ENCODE measurements around the gene USP6NL. TPM values are rescaled to one million over a fixed set of nuclear protein-coding genes. Genes with fewer than 3 reads are reported as not detected.

USP6NL gene
- total RNA-seq, 4 donors from 2014 or later: 28.8 to 56.4 (median 34.0) TPM

GRCh38 chr10:11539191-11539868 lies 72.1 kb downstream of the USP6NL start:
- H3K4me3 ChIP-seq: no peak overlapping the region
- H3K9me3 ChIP-seq: no peaks in the 10 kb centered on the region
- 61 to 69% methylated on average over 2 of the region's 2 CpGs for WGBS, 2 donors
- DNase-seq: no peak
- TF ChIP-seq POLR2A (IDR thresholded peaks at IDR 0.05) (no peak), CTCF (IDR thresholded peaks at IDR 0.05) (no peak)
- H3K27ac ChIP-seq: peak overlapping the region in 2 of 4 donors; percentile 10 to 42
- no peaks in the 10 kb centered on the region for H3K27me3 ChIP-seq
- peaks cover 0 to 12% (median 10%) of the 10 kb centered on the region in 3 donors for H3K4me1 ChIP-seq
- H3K36me3 ChIP-seq: no peaks in the 10 kb centered on the region
- intact Hi-C loops (cut with DNase I): no loop called here

- Histone ChIP-seq H3K9me3 (no peaks in the 10 kb centered on the region), H3K27ac (peak overlapping the region in 2 of 4 donors; percentile 10 to 42), H3K36me3 (no peaks in the 10 kb centered on the region), H3K27me3 (no peaks in the 10 kb centered on the region), H3K4me3 (no peak overlapping the region), H3K4me1 (peaks cover 0 to 12% (median 10%) of the 10 kb centered on the region in 3 donors)
- no peak for DNase-seq
- intact Hi-C loops (cut with DNase I): no loop called here
- TF ChIP-seq POLR2A (IDR thresholded peaks at IDR 0.05) (no peak), CTCF (IDR thresholded peaks at IDR 0.05) (no peak)
- 83 to 87% methylated on average over 4 to 8 of the region's 8 CpGs for WGBS, 2 donors
These were observed 72.6 kb downstream of the USP6NL start for GRCh38 chr10:11538834-11539190.

GRCh38 chr10:11536228-11536627 lies 75.2 kb downstream of the USP6NL start:
- Histone ChIP-seq H3K4me1 (peaks cover 0 to 19% (median 10%) of the 10 kb centered on the region in 3 donors), H3K36me3 (no peaks in the 10 kb centered on the region), H3K9me3 (no peaks in the 10 kb centered on the region), H3K4me3 (no peak overlapping the region), H3K27ac (no peak overlapping the region), H3K27me3 (no peaks in the 10 kb centered on the region)
- no peak for TF ChIP-seq CTCF (IDR thresholded peaks at IDR 0.05)
- TF ChIP-seq POLR2A (IDR thresholded peaks at IDR 0.05): no peak
- 91 to 100% methylated on average over 1 of the region's 1 CpG for WGBS, 2 donors
- intact Hi-C loops (cut with DNase I): no loop called here
- no peak for DNase-seq

- Histone ChIP-seq H3K27ac (no peak overlapping the region), H3K27me3 (no peaks in the 10 kb centered on the region), H3K4me1 (peaks cover 0 to 19% (median 10%) of the 10 kb centered on the region in 3 donors), H3K9me3 (no peaks in the 10 kb centered on the region), H3K36me3 (no peaks in the 10 kb centered on the region), H3K4me3 (no peak overlapping the region)
- intact Hi-C loops (cut with DNase I): no loop called here
- 82 to 88% methylated on average over 5 of the region's 5 CpGs for WGBS, 2 donors
- TF ChIP-seq CTCF (IDR thresholded peaks at IDR 0.05) (no peak), POLR2A (IDR thresholded peaks at IDR 0.05) (no peak)
- no peak for DNase-seq
These were observed 76.0 kb downstream of the USP6NL start for GRCh38 chr10:11535346-11535959.

- H3K36me3 ChIP-seq: no peaks in the 10 kb centered on the region
- H3K27me3 ChIP-seq: no peaks in the 10 kb centered on the region
- intact Hi-C loops (cut with DNase I): no loop called here
- no peaks in the 10 kb centered on the region for H3K9me3 ChIP-seq
- peaks cover 0 to 12% (median 0%) of the 10 kb centered on the region in 3 donors for H3K4me1 ChIP-seq
- H3K27ac ChIP-seq: peak overlapping the region in 1 of 4 donors; percentile 18
- DNase-seq: no peak
- TF ChIP-seq POLR2A (IDR thresholded peaks at IDR 0.05) (no peak), CTCF (IDR thresholded peaks at IDR 0.05) (peak in 3 of 6 experiments; percentile 2 to 45 (median 11))
- H3K4me3 ChIP-seq: no peak overlapping the region
These were observed 78.1 kb downstream of the USP6NL start for GRCh38 chr10:11533328-11533781.
